GM19099 (cell line): Measurements from ENCODE around the gene SSTR3.
A peak's percentile ranks its signal among the peaks of the same experiment; 100 is the strongest.

Experiments
- POLR2A ChIP-seq: IDR thresholded peaks from 3 replicates; pipeline ENCODE4 v1.6.1; 2011; ENCODE audit warnings: low read depth; ENCODE audit not compliant: insufficient read length; ENCODE audit errors: extremely low read depth

The SSTR3 gene

GRCh38 chr22:37223965-37224551, 11.8 kb upstream of the SSTR3 start:
- no peak for TF ChIP-seq POLR2A

GRCh38 chr22:37222440-37222971, 10.2 kb upstream of the SSTR3 start:
- TF ChIP-seq POLR2A: peak; percentile 7

DNA sequence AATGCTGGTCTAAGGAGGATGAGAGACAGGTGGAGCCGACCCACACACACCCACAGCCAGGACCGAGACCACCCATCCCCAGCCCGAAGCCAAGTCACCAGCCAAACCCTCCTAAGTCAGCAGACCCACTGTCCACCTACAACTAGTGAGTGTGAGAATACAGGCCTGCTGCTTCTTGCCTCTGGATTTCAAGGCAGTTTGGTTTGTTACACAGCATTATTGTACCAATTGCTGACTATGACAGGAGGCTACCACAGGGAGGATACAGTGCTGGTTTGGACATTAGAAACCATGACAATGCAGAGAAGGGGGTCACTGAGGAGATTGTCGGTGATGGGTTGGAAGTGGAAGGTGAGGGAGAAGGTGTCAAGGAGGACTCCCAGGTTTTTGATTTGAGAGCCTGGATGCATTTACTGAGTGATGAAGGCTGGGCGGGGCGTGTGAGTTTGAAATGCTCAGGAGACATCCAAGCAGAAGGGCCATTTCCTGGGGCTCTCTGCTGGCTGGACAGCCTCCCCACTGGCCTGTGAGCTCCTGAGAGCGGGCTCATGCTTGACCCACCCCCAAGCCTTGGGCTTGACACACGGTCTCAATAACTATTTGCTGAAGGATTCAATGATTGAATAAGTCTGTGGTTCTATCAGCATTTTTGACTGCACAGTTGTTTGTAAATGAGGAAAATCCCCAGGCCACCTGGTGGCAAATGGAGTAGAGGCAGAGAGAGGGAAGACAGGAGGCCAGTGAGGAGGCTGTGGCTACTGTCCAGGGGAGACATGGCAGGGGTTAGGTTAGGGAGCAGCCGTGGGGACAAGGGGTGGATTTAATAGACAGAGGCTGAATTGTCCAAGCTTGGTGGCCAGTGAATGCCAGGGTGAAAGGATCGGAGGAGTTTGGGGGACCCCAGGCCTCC, 9.4 kb upstream of the SSTR3 start:
- no peak for TF ChIP-seq POLR2A

- TF ChIP-seq POLR2A: peak; percentile 47
Observed at GRCh38 chr22:37220543-37220981, 8.3 kb upstream of the SSTR3 start.

DNA sequence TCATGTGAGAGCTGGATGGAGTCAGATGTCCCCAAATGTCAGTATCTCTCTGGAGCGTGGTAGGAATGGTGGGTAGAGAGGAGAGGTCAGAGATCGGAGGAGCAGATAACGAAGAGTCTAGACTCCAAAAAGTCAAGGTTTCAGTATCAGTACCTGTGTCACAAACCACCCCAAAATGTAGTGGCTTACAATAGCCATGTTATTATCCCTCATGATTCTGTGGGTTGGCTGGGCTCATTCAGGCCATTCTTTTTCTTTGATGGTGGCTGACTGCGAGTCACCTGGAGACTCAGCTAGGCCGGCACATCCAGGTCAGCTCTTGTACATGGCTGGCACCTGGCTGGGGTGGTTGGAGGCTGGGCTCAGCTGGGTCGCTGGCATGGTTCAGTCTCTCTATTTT, 7.3 kb upstream of the SSTR3 start:
- TF ChIP-seq POLR2A: peak; percentile 40

DNA sequence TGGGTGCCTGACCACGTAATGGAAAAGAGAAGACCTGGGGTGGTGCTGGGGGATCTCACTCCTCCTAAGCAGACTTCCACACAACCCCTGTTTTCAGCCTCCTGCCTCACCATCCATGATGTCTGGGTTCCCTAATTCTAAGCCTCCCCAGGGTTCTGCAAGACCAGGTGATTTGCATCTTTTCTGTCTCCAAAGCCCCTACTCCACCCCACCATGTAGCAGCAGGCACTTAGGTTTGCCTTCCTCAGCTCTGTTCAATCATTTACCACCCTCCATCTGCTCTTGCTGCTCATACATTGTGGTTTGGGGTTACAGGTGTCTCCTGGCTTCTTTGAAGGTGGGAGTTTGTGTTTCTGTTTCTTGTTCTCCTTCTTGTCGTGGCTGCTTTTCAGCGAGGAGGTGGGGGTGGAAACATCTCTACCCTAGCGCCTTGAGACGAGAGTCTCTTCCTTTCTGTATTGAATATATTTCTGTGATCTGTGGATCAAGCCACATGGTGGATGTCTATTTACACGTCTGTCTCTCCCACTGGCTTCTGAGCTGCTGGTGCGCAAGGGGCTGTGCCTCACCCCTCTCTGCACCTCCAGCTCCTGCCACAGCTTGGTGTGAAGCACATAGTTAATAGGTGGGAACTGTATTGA, 6.6 kb upstream of the SSTR3 start:
- TF ChIP-seq POLR2A: peak; percentile 45

DNA sequence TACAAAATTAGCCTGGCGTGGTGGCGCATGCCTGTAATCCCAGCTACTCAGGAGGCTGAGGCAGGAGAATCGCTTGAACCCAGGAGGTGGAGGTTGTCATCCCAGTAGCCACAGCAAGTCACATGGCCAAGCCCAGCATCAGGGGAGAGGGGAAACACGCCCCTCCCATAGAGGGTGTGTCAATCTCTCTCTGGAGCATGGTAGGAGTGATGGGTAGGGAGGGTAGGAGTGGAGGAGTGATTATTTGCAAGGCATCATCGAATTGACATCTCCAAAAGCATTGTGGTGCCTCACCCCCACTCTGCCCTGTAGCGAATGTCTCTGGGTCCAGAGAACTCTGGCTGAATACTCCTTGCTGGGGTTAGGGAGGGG, 6.1 kb upstream of the SSTR3 start:
- no peak for TF ChIP-seq POLR2A

- TF ChIP-seq POLR2A: no peak
Observed at GRCh38 chr22:37215890-37216289, 3.6 kb upstream of the SSTR3 start.

DNA sequence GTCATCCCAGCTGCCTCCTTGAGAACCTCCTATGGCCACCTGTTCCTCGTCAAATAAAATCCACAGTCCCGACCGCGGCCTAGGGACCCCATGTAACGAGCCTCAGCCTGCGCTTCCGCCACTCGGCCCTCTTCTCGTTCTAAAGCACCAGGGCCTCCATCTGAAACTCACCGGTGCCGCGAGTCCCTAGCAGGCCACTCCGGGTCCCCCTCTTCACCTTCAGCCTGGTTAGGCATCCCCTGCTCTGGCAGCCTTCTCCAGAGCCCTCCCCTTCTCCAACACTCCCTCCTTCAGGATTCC, 2.4 kb upstream of the SSTR3 start:
- no peak for TF ChIP-seq POLR2A

- no peak for TF ChIP-seq POLR2A
Observed at GRCh38 chr22:37213941-37214730, 1.9 kb upstream of the SSTR3 start.

DNA sequence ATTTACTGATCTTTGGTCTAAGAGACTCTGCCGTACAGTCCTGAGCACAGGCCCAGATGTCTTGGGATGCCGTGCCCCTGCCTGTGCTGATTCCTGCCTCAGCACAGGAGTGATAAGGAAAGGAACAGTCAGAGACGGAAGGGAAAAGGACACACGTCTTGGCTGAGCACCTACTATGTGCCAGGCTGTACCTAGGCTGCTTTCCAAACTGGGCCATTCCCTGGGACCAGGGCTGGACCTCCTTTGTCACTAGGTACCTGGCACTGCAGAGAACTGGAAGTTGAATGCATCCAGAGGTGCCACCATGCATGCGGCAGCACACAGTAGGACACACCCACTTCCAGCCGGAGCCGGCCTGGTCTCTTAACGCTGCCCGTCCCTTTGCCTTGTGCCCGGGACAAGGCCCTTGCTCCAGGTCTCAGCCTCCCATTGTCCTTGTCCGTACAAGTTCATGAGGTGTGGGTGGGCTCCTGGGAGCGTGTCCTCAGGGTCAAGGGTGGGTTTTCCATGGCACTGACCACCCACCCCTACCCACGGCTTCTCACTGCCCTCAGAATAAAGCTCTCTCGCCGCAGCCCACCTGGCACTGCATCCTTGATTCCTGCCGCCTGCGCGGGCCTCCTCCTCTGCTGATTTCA, 1.1 kb upstream of the SSTR3 start:
- TF ChIP-seq POLR2A: no peak

GRCh38 chr22:37211866-37212173, 457 bp downstream of the SSTR3 start:
- TF ChIP-seq POLR2A: no peak

DNA sequence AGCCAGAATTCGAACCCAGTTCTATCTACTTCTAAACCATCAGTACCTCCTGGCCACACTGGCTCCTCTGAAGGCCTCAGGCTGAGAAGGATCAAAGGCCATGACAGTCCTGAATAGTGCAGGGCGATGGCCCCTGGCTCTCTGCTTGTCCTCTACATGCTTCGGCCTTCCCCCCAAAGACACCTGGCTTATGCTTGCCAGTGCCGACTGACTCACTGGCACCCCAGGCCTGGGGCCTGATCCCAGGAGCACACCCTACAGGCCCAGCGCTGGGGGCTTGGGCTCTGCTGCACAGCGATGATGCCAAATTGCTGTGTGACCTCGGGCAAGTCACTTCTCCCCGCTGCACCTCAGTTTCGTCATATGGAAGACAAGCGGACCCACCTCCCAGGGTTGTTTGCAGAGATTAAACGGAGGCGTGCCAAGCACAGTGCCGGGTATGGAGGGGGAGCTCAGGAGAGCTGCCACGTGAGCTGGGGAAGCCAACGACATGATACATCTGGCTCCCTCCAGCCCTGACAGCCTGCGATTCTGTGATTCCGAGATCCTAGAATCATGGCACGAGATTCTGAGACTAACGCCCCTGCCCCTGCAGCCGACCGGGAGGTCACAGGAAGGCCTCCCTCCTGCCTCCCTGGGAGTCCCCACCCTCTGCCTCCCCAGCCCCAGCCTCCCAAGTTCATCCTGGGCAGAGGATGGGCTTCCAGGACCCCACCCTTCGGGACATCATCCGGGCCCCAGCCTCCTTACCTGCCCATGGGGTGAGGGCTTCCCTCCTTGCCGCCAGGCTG, 1.0 kb downstream of the SSTR3 start:
- no peak for TF ChIP-seq POLR2A

DNA sequence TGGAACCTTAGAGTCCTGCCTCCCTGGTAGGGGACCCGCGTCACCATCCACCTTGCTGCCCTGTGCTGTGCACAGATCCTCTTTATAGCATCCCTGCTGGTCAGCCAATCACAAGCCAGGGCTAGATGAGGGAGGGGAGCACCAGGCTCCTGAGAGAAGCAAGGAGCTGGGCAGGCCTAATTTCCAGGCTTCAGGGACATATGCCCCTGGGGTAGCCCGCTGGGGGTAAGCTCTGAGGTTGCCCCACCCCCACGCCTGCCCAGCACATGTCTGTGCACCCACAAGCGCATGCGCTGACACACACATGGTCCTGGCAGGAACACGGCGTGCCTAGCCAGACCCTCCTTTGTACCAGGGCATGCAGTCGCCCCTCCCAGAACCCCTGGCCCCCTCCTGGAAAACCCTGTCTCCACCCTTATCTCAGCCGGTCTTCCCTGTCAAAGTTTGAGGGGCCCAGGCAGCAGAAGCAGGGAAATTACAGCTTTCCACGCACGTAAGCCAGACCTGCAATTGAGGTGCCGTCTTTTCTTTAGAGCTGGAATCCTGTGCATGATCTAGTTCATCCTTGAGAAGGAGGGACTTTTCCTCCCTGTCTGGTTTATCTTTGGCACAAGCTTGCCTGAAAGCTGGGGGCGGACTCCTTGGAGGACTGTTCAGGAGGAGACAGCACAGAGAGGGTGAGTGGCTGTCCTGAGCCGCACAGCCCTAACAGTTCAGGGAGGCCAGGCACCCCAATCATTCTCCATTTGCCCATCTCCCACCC, 2.1 kb downstream of the SSTR3 start:
- no peak for TF ChIP-seq POLR2A
